Subcutaneous adipose tissue (tissue), 4 donors: Measurements from ENCODE around the gene KIF7. TPM values are rescaled to one million over a fixed set of nuclear protein-coding genes. Genes with fewer than 3 reads are reported as not detected.

ENCODE experiments used
- CTCF ChIP-seq: fragments of 450-650 bp; IDR thresholded peaks from one replicate; pipeline ENCODE4 v1.5.1; 2016; ENCODE audit warnings: low read depth, mild to moderate bottlenecking, control low read depth, antibody characterized with exemption, moderate library complexity
- total RNA-seq, 4 donors: library from RNA; depleted of rRNA; stranded (reverse); fragments of >200 nt; gene quantifications; one replicate each; pipeline ENCODE4 v1.1.0, GENCODE V29; 2016

KIF7 gene
- total RNA-seq, 4 donors from 2014 or later, result 9.0 to 10.0 (median 9.3) TPM

DNA sequence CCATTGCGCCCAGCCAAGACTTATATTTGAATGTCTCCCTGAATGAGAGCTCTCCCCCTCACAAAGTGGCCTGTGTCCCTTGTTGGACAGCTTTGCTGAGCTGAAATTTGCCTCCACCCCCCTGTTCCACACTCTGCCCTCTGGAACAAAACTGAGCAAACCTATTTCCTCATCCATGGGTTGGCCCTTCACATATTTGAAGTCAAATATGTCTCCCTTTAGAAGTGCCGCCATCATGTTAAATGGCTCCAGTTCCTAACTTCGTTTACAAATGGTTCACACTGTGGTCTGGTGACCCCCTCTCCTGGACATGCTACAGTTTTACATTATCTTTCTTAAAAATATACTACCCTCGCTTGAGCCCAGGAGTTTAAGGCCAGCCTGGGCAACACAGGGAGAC is 19.3 kb upstream of the KIF7 start:
- no peak for TF ChIP-seq CTCF

DNA sequence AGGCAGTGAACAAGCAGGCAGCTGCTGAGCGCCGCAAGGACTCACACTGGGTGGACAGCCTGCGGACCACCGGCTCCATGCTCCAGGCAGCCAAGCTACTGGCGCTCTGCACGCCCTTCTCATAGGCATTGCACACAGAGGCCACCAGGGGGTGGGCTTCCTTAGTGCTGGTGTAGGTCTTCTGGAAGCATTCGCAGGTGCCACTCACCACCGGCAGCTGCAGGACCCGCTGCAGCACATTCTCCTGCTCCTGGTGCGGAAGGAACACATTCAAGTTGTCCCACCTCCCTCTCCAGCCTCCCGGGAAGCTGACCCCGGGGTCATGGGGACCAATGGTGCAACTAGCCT is 17.9 kb upstream of the KIF7 start:
- no peak for TF ChIP-seq CTCF

DNA sequence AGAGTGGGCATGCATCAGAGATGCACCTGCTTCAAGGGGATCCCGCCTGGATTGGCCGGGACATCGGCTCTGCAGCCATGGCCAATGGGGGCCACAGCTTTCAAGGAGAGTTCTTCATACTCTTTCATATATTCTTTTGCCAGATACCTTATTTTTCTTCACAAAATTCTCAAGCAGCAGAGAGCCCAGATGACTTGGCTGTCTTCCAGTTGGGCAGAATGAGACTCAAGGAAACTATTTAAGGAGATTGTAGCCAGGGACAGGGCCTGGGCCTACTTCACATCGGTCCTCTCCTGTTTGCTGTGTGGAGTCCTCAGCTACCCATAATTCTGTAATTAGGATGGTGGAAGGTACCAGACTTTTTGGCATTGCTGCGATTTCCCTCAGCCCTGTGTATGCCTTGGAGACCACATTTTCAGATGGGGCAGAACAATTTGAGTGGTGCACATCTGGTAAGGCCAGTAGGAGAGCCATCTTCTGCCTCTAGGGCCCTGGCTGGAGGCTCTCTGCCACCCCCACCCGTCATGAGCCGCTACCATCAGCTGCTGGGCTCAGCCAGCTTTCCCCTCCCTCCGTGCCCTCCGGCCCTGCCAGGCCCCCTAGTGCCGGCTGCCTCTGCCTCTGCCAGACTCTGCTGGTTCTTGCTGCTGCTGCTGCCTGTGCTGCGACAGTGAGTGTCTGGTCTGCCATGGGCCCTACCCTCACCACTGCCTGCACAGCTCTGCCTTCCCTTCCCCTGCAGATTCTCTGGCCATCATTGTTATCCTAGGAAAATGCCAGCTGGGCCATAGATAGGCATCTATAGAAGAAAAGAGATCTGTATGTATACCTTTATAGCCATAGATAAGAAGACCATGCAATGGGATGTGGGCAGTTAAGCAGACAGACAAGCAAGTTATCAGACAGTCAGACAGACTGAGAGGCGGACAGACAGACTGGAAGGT is 17.2 kb upstream of the KIF7 start:
- no peak for TF ChIP-seq CTCF

DNA sequence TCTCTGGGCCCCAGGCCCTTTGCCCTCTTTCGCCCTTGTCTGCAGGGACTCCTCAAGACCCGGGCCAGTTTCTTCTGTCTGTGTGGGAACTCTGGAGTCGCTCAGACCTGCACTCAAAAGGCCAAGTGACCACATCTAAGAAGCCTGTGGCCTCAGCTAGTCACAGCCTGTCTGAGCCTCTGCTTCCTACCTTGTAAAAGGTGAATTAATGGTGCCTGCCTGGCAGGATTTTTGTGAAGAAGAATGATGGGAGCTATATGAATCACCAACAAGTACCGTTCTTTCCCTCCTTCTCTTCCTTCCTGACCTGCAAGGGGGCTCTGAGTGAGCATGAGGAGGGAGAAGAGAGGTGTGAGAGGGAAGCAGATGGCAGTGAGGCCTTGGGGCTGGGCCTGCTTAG is 16.4 kb upstream of the KIF7 start:
- no peak for TF ChIP-seq CTCF

DNA sequence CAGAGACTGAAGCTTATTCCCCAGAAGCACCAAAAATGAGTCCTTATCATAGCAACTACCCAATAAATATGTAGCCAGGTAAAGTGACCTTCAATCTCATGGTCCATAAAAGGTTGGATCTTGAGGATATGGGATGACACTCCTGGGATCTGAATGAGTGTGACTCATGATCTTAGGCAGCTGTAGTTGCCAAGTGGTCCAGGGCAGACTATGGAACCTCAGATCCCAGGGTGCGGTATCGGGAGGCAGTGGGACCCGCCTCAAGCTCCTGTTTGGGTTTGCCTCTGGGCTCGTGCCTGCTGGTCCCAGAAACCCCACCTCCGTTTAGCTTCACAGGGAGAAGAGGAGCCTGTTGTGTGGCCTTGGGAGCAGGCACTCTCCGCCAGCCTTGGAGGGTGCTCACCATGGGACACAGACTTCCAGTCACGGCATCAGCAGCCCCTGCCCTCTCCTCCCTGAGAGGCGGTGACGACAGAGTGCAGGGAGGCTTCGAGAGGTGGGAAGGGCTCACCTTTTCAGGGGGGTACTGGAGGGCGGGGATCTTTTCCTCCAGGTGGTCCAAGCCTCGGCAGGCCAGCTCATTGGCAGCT is 15.8 kb upstream of the KIF7 start:
- no peak for TF ChIP-seq CTCF

DNA sequence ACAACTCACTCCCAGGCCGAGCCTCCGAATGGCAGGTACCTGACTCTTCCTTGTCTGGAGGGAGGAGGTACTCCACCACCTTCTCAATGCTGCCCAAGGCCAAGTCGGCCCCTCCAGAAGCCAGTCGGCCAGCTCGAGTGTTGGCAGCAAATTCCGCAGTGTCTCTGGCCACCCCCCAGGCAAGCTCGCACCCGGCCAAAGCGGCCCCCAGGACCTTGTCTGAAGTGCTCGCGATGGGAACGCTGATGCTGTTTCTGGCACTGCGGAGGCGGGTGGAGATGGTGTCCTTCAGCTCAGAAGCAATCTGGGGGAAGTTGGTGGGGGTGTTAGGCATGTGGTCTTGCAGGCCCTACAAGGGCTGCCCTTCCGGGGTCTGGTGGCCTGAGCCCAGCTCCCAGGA is 14.7 kb upstream of the KIF7 start:
- TF ChIP-seq CTCF, result no peak

DNA sequence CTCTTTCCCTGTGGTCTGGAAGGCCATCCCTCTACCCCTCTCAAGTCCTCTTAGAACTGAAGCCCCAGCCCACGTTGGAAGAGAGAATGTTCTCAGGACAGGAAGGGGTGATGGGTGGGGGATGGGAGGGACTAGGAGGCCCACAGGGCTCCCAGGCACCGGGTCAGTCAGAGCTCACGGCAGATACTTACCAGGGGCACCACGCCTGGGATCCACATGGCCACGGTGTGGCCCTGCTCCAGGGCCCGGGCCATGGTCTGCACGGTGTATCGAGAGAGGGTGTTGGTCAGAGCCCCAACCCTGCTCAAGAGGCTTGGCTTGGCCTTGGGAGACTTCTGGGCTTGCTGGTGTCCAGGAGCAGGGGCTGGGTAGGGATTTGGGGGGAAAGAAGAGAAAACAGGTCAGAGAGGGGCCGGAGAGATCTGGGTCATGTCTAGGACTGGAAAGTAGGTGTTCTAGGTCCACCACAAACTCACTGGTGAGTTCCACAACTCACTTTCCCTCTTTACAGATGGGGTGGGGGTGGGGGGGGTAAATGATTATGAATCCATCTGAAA is 14.1 kb upstream of the KIF7 start:
- TF ChIP-seq CTCF, result no peak
